ENCODE results near the gene GAD2.

The GAD2 gene

GRCh38 chr10:26291721-26292480, 75.3 kb downstream of the GAD2 start:
- no peak for TF ChIP-seq SIN3A (IDR thresholded peaks at IDR 0.05; ENCODE audit: borderline replicate concordance, insufficient read depth, low read length)
- TF ChIP-seq POLR2AphosphoS5 (IDR thresholded peaks at IDR 0.05; ENCODE audit: low read depth, low read length) = no peak
- no peak for TF ChIP-seq REST (IDR thresholded peaks at IDR 0.05; ENCODE audit: insufficient read depth in 1 of 2, low read depth in 2 of 2, low read length in 2 of 2)
- no peak for TF ChIP-seq TAF1 (IDR thresholded peaks at IDR 0.05; ENCODE audit: borderline replicate concordance, insufficient read depth, low read length)
- no peak for TF ChIP-seq FOXP2 (optimal IDR thresholded peaks at IDR 0.05; ENCODE audit: borderline replicate concordance, extremely low read depth, extremely low read length, insufficient read depth)

GRCh38 chr10:26296360-26296759, 79.8 kb downstream of the GAD2 start:
- TF ChIP-seq SIN3A (IDR thresholded peaks at IDR 0.05; ENCODE audit: borderline replicate concordance, insufficient read depth, low read length) (no peak), FOXP2 (optimal IDR thresholded peaks at IDR 0.05; ENCODE audit: borderline replicate concordance, extremely low read depth, extremely low read length, insufficient read depth) (no peak), POLR2AphosphoS5 (IDR thresholded peaks at IDR 0.05; ENCODE audit: low read depth, low read length) (no peak), TAF1 (IDR thresholded peaks at IDR 0.05; ENCODE audit: borderline replicate concordance, insufficient read depth, low read length) (no peak), REST (IDR thresholded peaks at IDR 0.05; ENCODE audit: insufficient read depth in 1 of 2, low read depth in 2 of 2, low read length in 2 of 2) (no peak)

- TF ChIP-seq TAF1 (IDR thresholded peaks at IDR 0.05; ENCODE audit: borderline replicate concordance, insufficient read depth, low read length) (no peak), FOXP2 (optimal IDR thresholded peaks at IDR 0.05; ENCODE audit: borderline replicate concordance, extremely low read depth, extremely low read length, insufficient read depth) (no peak), REST (IDR thresholded peaks at IDR 0.05; ENCODE audit: insufficient read depth in 1 of 2, low read depth in 2 of 2, low read length in 2 of 2) (no peak), POLR2AphosphoS5 (IDR thresholded peaks at IDR 0.05; ENCODE audit: low read depth, low read length) (no peak), SIN3A (IDR thresholded peaks at IDR 0.05; ENCODE audit: borderline replicate concordance, insufficient read depth, low read length) (no peak)
Measured at GRCh38 chr10:26300001-26300400, 83.4 kb downstream of the GAD2 start.

GRCh38 chr10:26303366-26303765, 86.8 kb downstream of the GAD2 start:
- TF ChIP-seq REST (IDR thresholded peaks at IDR 0.05; ENCODE audit: insufficient read depth in 1 of 2, low read depth in 2 of 2, low read length in 2 of 2) (no peak), FOXP2 (optimal IDR thresholded peaks at IDR 0.05; ENCODE audit: borderline replicate concordance, extremely low read depth, extremely low read length, insufficient read depth) (no peak), POLR2AphosphoS5 (IDR thresholded peaks at IDR 0.05; ENCODE audit: low read depth, low read length) (no peak), TAF1 (IDR thresholded peaks at IDR 0.05; ENCODE audit: borderline replicate concordance, insufficient read depth, low read length) (no peak), SIN3A (IDR thresholded peaks at IDR 0.05; ENCODE audit: borderline replicate concordance, insufficient read depth, low read length) (no peak)
